Pulmonary artery endothelial cell (primary cell): Measurements from ENCODE around the gene ZXDC. TPM values are rescaled to one million over a fixed set of nuclear protein-coding genes. Genes with fewer than 3 reads are reported as not detected.
A peak's percentile ranks its signal among the peaks of the same experiment; 100 is the strongest.

ENCODE experiments used
- DNase-seq: peaks from one replicate; pipeline ENCODE4 v3.0.0-alpha.2; 2011; ENCODE audit warnings: low read depth, low spot score
- total RNA-seq: library from RNA; depleted of rRNA; stranded (reverse); fragments of >200 nt; gene quantifications from 2 replicates; pipeline ENCODE4 v1.2.3, GENCODE V29; 2014

The ZXDC gene
- total RNA-seq, 1 donor from 2014 or later, result 15.2 TPM

DNA sequence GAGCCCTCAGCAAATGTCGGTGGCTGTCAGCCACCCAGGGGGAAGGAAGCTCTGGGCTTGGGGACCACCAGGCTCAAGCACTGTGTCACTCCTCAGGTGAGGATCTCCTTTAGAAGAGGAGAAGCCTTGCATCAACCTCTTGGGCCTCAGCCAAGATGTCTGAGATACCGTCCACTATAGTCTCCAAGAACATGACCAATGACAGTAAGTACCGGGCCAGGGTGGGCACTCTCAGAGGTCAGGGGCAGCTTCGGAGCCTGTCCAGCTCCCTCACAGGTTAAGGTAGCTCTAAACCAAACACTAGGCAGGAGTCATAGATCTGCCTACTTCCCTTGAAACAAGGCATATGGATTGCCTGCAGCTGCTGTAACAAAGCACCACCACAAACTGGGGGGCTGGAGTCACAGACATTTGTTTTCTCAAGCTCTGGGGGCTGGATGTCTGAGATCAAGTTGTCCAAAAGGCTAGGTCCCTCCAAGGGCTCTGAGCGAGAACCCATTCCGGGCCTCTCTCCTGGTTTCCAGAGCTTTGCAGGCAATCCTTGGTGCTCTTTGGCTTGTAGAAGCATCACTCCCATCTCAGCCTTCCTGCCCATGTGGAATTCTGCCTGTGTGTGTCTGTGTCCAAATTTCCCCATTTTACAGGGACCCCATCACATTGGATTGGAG is 79.7 kb downstream of the ZXDC start:
- DNase-seq, result no peak

DNA sequence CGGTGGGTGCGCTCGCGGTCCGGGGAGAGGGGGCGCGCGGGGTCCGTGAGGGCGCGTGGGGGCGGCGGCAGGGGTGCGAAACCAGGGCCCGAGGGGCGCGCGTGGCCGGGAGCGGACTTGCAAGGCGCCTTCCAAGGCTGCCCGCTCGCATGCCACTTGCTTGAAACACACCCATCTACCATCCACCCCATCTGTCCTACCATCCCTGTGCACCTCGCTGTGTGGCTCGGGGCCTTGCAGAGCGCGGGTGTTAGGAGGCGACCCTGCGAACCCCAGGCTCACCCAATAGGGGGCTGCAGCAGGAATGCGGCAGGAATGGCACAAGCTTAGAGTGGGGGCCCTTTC is 80.7 kb downstream of the ZXDC start:
- DNase-seq, result no peak

DNA sequence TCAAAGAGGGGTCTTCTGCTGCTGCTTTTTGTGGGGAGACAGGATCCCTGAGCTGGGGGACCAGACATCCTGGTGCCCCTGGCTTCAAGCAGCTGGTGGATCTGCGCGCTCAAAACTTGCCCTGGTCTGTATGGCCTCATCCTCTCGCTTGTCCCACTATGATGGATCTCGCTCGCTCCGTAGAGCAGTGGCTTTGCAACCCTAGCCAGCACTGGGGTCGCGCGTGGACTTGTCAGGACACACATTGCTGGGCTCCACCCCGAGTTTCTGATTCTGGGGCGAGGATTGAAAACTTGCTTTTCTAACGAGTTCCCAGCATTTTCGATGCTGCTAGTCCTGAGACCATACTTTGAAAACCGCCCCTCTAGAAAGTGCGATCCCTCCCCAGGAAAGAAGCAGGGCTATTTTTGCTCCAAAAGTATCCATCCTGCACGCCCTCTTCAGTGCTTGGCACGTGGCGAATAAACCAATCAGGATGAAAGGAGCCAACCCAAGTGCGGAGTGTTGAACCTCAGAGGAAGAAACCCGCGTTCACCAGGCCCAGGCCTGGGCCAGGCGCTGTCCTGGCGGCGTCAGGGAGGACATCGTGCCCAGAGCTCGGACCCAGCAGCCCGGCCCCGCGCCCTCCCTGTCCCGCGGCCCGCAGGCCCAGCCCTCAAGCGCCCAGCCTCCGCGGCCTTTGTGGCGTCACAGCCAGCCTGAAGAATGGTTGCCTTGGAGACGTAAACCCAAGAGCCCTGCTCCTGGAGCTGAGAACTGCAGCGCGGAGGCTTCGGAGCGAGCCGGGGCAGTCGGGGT is 81.3 kb downstream of the ZXDC start, which contains the start of gene CFAP100:
Gene CFAP100 (plus strand): TSS at position 731 of the 798 bp plus-strand sequence. CDS start 1,092 bp downstream, outside the sequence.
- DNase-seq, result no peak

DNA sequence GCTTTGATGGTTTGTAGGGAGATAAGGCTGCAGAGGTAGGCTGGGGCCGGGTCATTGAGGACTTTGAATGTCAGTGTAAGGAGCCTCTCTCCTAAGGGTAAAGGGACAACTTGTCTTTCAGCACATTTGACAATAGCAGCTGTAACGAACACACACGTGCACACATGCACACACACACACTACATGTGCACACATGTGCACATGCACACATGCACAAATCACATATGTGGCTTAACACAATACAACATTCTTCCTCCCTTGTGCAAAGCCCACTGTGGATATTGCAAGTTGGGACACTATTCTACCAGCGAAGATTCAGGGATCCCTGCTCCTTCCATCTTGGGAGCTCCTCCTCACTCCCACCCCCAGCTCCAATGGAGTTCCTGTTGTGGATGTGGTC is 82.1 kb downstream of the ZXDC start:
- no peak for DNase-seq

DNA sequence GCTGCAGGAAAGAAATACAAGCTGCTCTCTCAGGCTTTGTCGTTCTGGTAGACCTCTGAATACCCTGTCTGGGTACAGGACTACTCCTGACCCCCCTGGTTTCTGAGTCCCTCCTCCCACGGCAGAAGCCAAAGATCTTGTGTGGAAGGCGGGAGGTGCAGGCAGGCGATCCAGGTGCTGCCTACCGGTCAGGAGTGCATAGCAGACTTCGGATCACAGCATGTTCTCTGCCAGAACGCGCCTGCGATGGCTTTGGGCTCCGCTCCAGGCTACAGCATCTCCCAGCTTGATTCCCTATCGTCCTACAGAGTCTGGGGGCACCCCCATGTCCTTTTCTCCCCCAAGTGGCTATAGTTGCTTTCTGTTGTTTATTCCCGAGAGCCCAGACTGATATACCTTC is 83.4 kb downstream of the ZXDC start:
- no peak for DNase-seq

DNA sequence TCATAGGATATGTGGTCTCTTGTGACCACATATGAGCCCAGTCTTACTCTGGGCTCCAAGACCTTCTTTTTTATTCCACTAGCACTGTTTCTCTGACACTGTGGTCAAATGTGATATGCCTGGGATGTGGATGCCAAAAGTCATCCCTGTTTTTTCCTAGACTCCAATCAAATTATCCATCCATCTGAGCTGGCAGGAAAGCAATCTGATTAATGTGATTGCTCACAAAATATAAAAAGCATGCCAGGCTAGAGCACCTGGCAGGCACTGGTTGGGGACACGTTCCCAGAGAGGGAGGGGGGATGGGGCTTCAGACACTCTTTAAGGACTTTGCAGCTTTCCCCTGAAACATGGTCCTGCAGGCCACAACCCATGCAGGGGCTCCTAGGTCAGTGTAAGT is 84.1 kb downstream of the ZXDC start:
- no peak for DNase-seq

DNA sequence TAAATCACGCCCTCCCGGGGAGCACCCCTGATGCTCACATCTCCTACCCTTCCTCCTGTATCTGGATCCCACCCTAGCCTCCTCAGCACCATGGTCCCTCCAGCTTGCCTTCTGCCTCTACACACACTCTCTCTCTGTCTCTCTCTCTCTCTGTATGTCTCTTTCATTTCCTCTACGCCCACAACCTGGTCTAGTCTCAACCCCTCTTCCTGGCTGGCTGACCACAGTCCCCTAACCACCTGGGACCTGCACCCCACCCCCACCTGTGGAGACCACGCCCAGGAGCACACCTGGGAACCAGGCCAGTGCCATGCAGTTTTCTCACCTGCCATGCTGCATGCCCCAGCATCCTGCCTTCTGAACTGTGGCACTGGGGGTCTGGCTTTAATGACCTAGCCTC is 84.9 kb downstream of the ZXDC start:
- no peak for DNase-seq

DNA sequence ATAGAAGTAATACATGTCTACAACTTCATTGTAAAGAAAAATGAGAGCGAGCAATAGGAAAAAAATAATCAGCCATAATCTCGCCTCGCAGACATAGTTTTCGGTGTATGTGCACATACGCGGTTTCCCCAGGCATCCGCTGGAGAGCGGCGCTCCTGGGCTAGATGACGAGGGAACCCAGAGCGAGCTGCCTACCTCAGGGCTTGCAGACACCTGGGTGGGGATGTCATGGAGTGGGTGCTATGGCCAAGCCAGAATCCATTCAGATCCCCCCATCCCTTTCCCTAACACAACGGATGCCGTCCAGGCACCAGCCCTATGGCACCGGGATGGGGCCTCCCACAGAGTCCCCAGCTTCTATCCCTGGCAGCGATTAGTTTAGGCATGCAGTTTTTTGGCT is 85.5 kb downstream of the ZXDC start:
- no peak for DNase-seq

DNA sequence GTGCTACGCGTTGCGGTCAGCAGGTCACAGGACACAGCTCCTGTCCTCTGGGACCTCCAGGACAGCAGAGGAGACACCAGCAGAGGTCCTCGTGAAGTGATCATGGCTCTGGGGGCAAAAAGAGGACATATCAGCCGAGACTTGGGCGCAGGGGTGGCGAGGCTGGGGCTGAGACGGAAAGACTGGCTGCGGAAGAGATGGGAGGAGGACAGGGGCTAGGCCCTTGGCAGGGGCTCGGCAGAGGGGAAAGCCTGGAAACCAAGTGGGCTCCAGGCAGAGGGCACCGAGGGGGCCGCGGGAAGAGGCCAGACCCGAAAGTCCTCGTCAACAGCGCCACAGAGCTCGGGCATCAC is 85.9 kb downstream of the ZXDC start:
- DNase-seq, result no peak

DNA sequence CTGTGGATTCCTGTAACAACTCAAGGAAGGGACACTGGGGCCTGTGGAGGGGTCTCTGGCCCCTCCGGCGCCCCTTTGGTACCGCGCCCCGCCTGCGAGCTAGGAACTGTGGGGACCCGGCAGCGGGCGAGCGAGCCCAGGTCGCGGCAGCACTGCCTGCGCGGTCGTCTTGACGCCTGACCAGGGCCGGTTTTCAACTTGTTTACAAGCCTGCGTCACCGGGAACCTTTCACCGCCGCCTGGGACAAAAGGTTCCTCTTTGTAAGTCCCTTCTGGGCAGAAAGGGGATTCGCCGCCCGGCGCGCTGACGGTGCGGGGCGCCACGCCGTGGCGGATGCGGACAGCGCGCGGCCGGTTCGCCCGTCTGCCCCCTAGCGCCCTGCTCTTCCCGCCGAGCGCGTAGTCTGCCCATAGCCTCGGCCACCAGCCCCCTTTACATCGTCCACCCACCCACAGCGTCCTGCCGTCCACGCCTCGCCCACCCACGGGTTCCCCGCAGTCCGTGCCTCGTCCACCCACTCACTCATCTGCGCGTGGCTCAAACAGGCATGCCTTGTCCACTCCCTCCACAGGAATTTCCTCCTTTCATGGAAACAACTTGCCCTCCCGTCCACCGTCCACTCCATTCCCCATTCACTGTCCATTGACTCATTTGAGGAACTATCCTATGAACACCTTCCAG is 86.4 kb downstream of the ZXDC start:
- peak; percentile 54 for DNase-seq

Other genes starting within 250 kb of the ZXDC start
- 2.3 and 4.3 TPM in 2 replicates for gene KLF15, start 118.5 kb downstream of the ZXDC start, total RNA-seq
- not detected in 2 replicates for gene CFAP100, start 81.0 kb downstream of the ZXDC start, total RNA-seq
- not detected in 2 replicates for gene UROC1, start 41.9 kb upstream of the ZXDC start, total RNA-seq
- gene CHST13, start 48.3 kb upstream of the ZXDC start, total RNA-seq, result not detected in 2 replicates
- gene C3orf22, start 83.0 kb upstream of the ZXDC start, total RNA-seq, result not detected in 2 replicates
- 5.7 and 12.7 TPM in 2 replicates for gene TXNRD3, start 179.2 kb upstream of the ZXDC start, total RNA-seq
- 9.3 and 13.5 TPM in 2 replicates for gene CHCHD6, start 228.3 kb upstream of the ZXDC start, total RNA-seq